ENCODE results near the gene TMEM132D.

The TMEM132D gene

GRCh38 chr12:129877411-129877810, 26.4 kb downstream of the TMEM132D start:
- CTCF ChIA-PET = no interaction called here
- no peak overlapping the region for H3K27ac ChIP-seq
- POLR2A ChIA-PET (ENCODE audit: low non-redundant PET) = no interaction called here
- DNase-seq (ENCODE audit: low spot score) = no peak
- TF ChIP-seq, protein P1, sequence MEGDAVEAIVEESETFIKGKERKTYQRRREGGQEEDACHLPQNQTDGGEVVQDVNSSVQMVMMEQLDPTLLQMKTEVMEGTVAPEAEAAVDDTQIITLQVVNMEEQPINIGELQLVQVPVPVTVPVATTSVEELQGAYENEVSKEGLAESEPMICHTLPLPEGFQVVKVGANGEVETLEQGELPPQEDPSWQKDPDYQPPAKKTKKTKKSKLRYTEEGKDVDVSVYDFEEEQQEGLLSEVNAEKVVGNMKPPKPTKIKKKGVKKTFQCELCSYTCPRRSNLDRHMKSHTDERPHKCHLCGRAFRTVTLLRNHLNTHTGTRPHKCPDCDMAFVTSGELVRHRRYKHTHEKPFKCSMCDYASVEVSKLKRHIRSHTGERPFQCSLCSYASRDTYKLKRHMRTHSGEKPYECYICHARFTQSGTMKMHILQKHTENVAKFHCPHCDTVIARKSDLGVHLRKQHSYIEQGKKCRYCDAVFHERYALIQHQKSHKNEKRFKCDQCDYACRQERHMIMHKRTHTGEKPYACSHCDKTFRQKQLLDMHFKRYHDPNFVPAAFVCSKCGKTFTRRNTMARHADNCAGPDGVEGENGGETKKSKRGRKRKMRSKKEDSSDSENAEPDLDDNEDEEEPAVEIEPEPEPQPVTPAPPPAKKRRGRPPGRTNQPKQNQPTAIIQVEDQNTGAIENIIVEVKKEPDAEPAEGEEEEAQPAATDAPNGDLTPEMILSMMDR (conservative IDR thresholded peaks at IDR 0.05; ENCODE audit: low read depth) = no peak

DNA sequence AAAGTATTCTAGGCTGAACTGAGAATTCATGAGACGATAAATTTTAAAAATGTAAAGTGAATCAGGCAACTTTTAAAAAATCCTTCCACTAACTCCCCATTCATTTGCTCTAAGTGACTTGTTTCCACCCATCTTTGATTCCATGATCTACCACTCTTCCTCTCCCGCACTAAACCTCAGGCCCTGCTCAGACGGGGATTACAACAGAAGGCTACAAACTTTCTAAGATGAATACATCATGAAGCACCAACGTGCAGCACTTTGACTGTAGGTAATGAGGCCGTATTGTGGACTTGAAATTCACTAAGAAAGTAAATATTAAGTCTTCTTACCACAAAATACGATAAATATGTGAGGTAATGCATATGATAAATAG, 30.0 kb downstream of the TMEM132D start:
- ChIA-PET CTCF (interaction anchor here (0.7 kb wide), 1 partner anchor 1504 kb away, joined by 4 read pairs; no protein-coding TSS in a partner anchor), POLR2A (ENCODE audit: low non-redundant PET) (no interaction called here)
- H3K27ac ChIP-seq = no peak overlapping the region
- no peak for DNase-seq (ENCODE audit: low spot score)
- TF ChIP-seq, protein P1 (conservative IDR thresholded peaks at IDR 0.05; ENCODE audit: low read depth) = no peak

DNA sequence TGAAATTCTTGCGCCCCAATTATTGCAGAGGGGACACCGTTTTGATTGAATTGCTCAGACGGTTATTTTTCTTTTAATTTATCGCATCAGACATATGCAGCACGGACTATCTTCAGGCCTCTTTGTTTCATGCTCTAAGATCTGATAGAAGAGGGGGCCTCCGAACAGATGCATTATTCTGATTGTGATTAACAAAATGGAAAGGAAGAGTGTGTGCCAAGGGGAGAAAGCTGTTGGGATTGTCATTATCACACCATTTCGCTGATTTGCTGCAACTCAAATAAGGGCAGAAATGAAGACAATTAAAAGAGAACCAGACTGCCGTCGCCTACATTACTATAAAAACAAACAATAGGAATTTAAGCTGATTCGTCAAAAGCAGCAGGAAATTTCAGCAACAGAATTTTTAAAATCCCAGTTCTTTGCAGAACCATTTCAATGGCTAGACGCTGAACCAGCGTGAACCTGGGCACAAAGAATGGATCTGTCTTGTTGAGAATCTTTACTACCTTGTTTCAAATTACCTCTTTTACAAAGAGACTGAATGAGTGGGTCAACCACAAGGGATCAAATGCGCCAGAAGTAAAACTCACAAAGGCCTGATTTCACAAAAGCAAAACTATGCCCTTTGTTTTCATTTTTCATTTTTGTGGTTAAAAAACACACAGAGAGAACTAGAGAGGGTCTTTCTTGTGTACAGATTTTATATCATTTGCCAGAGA, 30.6 kb downstream of the TMEM132D start:
- DNase-seq (ENCODE audit: low spot score) = no peak
- TF ChIP-seq, protein P1 (conservative IDR thresholded peaks at IDR 0.05; ENCODE audit: low read depth) = no peak
- ChIA-PET POLR2A (ENCODE audit: low non-redundant PET) (no interaction called here), CTCF (interaction anchor here (0.6 kb wide), 1 partner anchor 372 kb away, joined by 3 read pairs; no protein-coding TSS in a partner anchor)
- no peak overlapping the region for H3K27ac ChIP-seq

DNA sequence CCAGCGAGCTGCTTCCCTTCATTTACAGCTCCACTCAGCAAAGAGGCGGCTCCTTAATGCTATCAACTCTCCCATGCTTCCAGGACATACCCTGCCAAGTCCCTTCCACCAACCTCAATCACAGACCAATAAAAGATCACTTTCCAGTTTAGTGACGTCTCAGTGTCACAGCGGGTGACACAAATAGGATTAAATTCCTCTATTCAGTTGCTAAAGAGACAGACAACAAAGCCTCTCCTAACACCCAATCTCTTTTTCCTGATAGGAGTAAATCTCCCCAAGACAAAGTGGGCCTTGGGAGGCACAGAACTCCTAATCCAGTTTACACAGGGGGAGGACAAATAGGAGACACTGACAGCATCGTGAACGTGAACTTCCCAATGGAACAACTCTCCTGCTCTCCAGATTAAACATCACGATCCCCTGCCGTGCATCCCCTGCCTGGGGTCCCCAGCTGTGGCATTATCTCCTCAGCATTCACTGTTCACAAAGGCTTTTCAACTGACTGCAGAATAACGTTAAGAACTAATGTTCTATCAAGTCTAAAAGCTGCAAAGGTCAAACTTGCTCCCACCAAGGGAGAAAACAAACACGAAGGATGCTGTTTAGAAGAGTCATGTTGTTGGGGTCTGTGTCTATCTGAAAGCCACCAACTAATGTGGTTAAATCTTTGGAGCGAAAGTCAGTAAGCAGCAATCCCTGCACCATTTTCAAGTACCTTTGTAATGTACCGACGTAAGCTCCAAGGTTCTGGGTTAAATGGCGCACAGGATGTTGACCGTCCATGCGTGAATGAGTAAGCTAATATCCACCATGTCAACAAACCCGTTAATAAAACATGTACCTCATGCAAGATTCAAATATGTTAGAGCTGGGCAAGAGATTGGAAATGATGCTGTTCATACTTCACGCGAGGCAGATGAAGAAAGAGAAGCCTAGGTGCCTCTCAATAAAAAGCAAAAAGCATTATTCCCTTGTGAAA, 31.5 kb downstream of the TMEM132D start:
- CTCF ChIA-PET = interaction anchor here (0.8 kb wide), 1 partner anchor 23 kb away, joined by 3 read pairs; no protein-coding TSS in a partner anchor
- POLR2A ChIA-PET (ENCODE audit: low non-redundant PET) = no interaction called here
- H3K27ac ChIP-seq = no peak overlapping the region
- DNase-seq (ENCODE audit: low spot score) = no peak
- TF ChIP-seq, protein P1 (conservative IDR thresholded peaks at IDR 0.05; ENCODE audit: low read depth) = no peak

DNA sequence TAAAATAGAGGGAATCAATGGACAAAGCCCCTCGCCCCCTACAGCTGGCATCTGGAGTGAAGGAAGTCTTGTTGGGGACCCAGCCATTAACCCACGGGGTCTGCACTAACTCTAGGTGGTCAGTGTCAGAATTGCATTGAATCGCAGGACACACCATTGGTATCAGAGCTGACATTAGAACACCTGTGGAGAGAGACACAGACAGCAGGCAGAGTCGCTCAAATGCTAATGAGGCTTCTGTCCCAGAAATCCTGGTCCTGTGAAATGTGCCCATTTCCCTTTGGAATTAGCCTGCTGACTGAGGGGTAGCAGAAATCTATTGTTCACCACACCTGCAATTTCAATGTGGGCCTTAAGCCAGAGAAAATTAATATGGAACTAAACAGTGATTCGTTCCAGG, 33.0 kb downstream of the TMEM132D start:
- DNase-seq (ENCODE audit: low spot score) = no peak
- POLR2A ChIA-PET (ENCODE audit: low non-redundant PET) = no interaction called here

DNA sequence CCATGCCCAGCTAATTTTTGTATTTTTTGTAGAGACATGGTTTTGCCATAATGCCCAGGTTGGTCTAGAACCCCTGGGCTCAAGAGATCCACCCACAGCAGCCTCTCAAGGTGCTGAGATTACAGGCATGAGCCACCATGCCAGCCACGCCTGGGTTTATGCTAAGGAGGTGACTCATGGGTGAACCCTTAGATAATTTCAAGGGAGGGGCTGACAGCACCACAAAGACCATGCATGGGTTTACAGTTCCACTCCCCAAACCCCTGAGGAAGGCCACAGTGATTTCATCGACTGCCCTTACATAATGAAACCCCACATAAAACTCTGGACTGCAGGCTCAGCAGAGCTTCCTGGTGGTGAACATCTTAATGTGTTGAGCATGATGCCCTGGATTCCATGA, 33.7 kb downstream of the TMEM132D start:
- ChIA-PET POLR2A (ENCODE audit: low non-redundant PET) (no interaction called here), CTCF (no interaction called here)
- TF ChIP-seq, protein P1 (conservative IDR thresholded peaks at IDR 0.05; ENCODE audit: low read depth) = no peak
- no peak for DNase-seq (ENCODE audit: low spot score)
- no peak overlapping the region for H3K27ac ChIP-seq

More for the DNA sequence above, 33.0 kb downstream of the TMEM132D start:
- CTCF ChIA-PET = no interaction called here
- no peak overlapping the region for H3K27ac ChIP-seq
- TF ChIP-seq, protein P1 (conservative IDR thresholded peaks at IDR 0.05; ENCODE audit: low read depth) = no peak

All from RWPE1 (cell line).